SU-DHL-6 (cell line): ENCODE data around the gene VPS13D.

Experiments used
- H2AFZ ChIP-seq: fragments of 200-600 bp; sonication (generic); 2 replicates; pipeline ENCODE4 v1.6.1; 2014; ENCODE audit warnings: low read depth, mild to moderate bottlenecking, moderate library complexity, mixed read lengths, antibody characterized with exemption, low read length; ENCODE audit not compliant: severe bottlenecking
- H3F3A ChIP-seq: fragments of 200-600 bp; shearing (Covaris generic); 2 replicates; pipeline ENCODE4 v1.6.0; 2016; ENCODE audit warnings: antibody characterized with exemption, mild to moderate bottlenecking; ENCODE audit not compliant: insufficient read depth
- H3K27ac ChIP-seq: fragments of 200-600 bp; sonication (generic); 2 replicates; pipeline ENCODE4 v1.5.1; 2016; ENCODE audit warnings: low read depth, mild to moderate bottlenecking, low read length, moderate library complexity, mixed read lengths
- H3K27me3 ChIP-seq: fragments of 200-600 bp; sonication (generic), shearing (Covaris generic); 2 replicates; pipeline ENCODE4 v1.6.0; 2014; ENCODE audit warnings: mild to moderate bottlenecking, low read length
- H3K36me3 ChIP-seq: fragments of 200-600 bp; sonication (generic); 2 replicates; pipeline ENCODE4 v1.6.1; 2014; ENCODE audit warnings: mild to moderate bottlenecking, low read length, mixed read lengths
- H3K4me2 ChIP-seq: fragments of 300-600, 200-600 bp; shearing (Covaris generic), sonication (generic); 2 replicates; pipeline ENCODE4 v1.6.0; 2014; ENCODE audit warnings: low read length, low read depth, mild to moderate bottlenecking; ENCODE audit not compliant: poor library complexity, severe bottlenecking
- H3K4me3 ChIP-seq: fragments of 200-600 bp; sonication (generic); 2 replicates; pipeline ENCODE4 v1.5.1; 2014; ENCODE audit warnings: antibody characterized with exemption, low read length, mild to moderate bottlenecking, mixed read lengths; ENCODE audit not compliant: insufficient read depth, poor library complexity, severe bottlenecking
- H3K79me2 ChIP-seq: fragments of 200-600 bp; sonication (generic); 2 replicates; pipeline ENCODE4 v1.6.1; 2014; ENCODE audit warnings: mild to moderate bottlenecking, low read length, moderate library complexity; ENCODE audit not compliant: insufficient read depth
- H3K9ac ChIP-seq: fragments of 200-600 bp; sonication (generic); 2 replicates; pipeline ENCODE4 v1.7.0; 2014; ENCODE audit warnings: mild to moderate bottlenecking, low read length
- H3K9me2 ChIP-seq: fragments of 200-600 bp; sonication (generic); replicated peaks from 2 replicates; pipeline ENCODE4 v1.6.1; 2014; ENCODE audit warnings: low read length; ENCODE audit not compliant: insufficient read depth
- H3K9me3 ChIP-seq: fragments of 200-600 bp; sonication (generic); 2 replicates; pipeline ENCODE4 v1.6.1; 2014; ENCODE audit warnings: low read length, mixed read lengths; ENCODE audit not compliant: insufficient read depth
- H4K20me1 ChIP-seq: fragments of 200-600 bp; sonication (generic); 2 replicates; pipeline ENCODE4 v1.6.1; 2014; ENCODE audit warnings: low read depth, mild to moderate bottlenecking, antibody characterized with exemption, low read length, moderate library complexity, mixed read lengths
- CTCF ChIP-seq: fragments of 200-600 bp; sonication (generic); IDR thresholded peaks from one replicate; pipeline ENCODE4 v1.5.1; 2017; ENCODE audit warnings: antibody characterized with exemption, mild to moderate bottlenecking, low read length, moderate library complexity; ENCODE audit not compliant: insufficient read depth, poor library complexity, severe bottlenecking
- EZH2phosphoT487 ChIP-seq: fragments of 200-600 bp; sonication (generic), shearing (Covaris generic); conservative IDR thresholded peaks from 2 replicates; pipeline ENCODE4 v1.6.1; 2018; ENCODE audit warnings: mild to moderate bottlenecking, antibody characterized with exemption, low read length, moderate library complexity, mixed read lengths

Gene VPS13D

DNA sequence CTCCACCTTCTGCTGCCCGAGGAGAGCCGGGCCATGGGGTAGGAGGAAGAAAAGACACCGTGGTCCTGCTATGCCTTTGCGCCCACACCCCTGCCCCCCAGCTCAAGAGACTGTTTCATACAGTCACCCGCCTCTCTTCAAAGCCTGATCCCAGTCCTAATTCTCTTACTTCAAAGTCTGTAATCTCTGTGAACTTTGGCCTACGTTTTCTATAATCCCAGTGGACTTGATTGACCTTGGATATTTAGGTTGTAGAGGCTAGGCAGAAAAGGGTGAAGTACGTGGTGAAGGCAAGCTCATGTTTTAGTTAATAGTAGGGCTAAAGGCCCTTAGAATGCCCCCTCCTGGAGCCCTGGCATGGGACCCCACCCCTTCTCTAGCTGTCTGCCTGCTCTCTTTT, 28.4 kb downstream of the VPS13D start:
- no peaks in the 10 kb centered on the region for H3K9me3 ChIP-seq
- H4K20me1 ChIP-seq = no peaks in the 10 kb centered on the region
- H3F3A ChIP-seq = 0 out of 2 replicates have a peak, but pooled peaks cover 4% of the 10 kb centered on the region
- H2AFZ ChIP-seq = no peak overlapping the region
- no peak overlapping the region for H3K4me3 ChIP-seq
- TF ChIP-seq CTCF = no peak
- no peak for TF ChIP-seq EZH2phosphoT487
- no peak overlapping the region for H3K9ac ChIP-seq
- no peaks in the 10 kb centered on the region for H3K27me3 ChIP-seq
- H3K4me2 ChIP-seq = no peak overlapping the region
- H3K79me2 ChIP-seq = no peaks in the 10 kb centered on the region
- peaks cover 8% of the 10 kb centered on the region; the same call in 1 of the 2 replicates for H3K36me3 ChIP-seq
- no peaks in the 10 kb centered on the region for H3K9me2 ChIP-seq
- no peak overlapping the region for H3K27ac ChIP-seq

DNA sequence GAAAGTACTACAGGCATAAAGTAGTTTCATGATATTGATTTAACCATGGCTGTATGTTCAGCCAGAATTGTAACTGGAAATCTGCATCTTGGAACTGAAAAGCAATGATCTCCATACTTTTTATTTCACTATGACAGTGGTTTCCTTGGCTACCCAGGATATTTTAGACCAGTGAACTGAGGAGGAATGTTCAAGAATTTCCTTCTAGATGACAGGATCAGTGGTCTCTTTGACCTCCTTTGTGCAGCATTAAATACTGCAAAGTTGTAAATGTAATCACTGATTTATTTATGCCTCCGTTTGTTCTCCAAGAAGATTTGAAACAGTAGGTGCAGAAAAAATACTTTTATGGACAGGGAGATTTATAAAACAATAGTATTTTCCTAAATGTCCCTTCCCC, 39.5 kb downstream of the VPS13D start:
- peaks cover 8% of the 10 kb centered on the region; the same call in 1 of the 2 replicates for H3K36me3 ChIP-seq
- TF ChIP-seq CTCF = no peak
- TF ChIP-seq EZH2phosphoT487 = no peak
- H2AFZ ChIP-seq = no peak overlapping the region
- no peaks in the 10 kb centered on the region for H4K20me1 ChIP-seq
- no peak overlapping the region for H3K9ac ChIP-seq
- no peaks in the 10 kb centered on the region for H3F3A ChIP-seq
- H3K9me3 ChIP-seq = no peaks in the 10 kb centered on the region
- H3K27me3 ChIP-seq = no peaks in the 10 kb centered on the region
- H3K79me2 ChIP-seq = no peaks in the 10 kb centered on the region
- no peak overlapping the region for H3K4me3 ChIP-seq
- H3K27ac ChIP-seq = no peak overlapping the region
- H3K9me2 ChIP-seq = no peaks in the 10 kb centered on the region
- no peak overlapping the region for H3K4me2 ChIP-seq

- Histone ChIP-seq H3K9me3 (no peaks in the 10 kb centered on the region), H3K27ac (no peak overlapping the region), H3K79me2 (no peaks in the 10 kb centered on the region), H3K4me3 (no peak overlapping the region), H3K9me2 (no peaks in the 10 kb centered on the region), H4K20me1 (no peaks in the 10 kb centered on the region), H3K9ac (no peak overlapping the region), H3K27me3 (no peaks in the 10 kb centered on the region), H3K4me2 (no peak overlapping the region), H3K36me3 (peaks cover 8% of the 10 kb centered on the region; the same call in 1 of the 2 replicates), H3F3A (0 out of 2 replicates have a peak, but pooled peaks cover 6% of the 10 kb centered on the region), H2AFZ (no peak overlapping the region)
- TF ChIP-seq EZH2phosphoT487 = no peak
- no peak for TF ChIP-seq CTCF
Measured at GRCh38 chr1:12271033-12271432, 41.2 kb downstream of the VPS13D start.
